GM23338 (cell line): ENCODE measurements around the gene LAGE3. TPM values are rescaled to one million over a fixed set of nuclear protein-coding genes. Genes with fewer than 3 reads are reported as not detected.

Experiments used
- CREB1 ChIP-seq: fragments of 250-450 bp; sonication (Bioruptor Pico); IDR thresholded peaks from 2 replicates; pipeline ENCODE4 v1.5.0; 2020; ENCODE audit warnings: low read depth, mild to moderate bottlenecking, moderate library complexity
- EZH2phosphoT487 ChIP-seq: fragments of 200-600 bp; sonication (generic); IDR thresholded peaks from one replicate; pipeline ENCODE4 v1.8.1; 2018; ENCODE audit warnings: antibody characterized with exemption; ENCODE audit not compliant: unreplicated experiment
- POLR2AphosphoS5 ChIP-seq: IDR thresholded peaks from 2 replicates; pipeline ENCODE4 v1.6.1; 2016; ENCODE audit warnings: antibody characterized with exemption, low read depth
- STAT1 ChIP-seq: IDR thresholded peaks from one replicate; pipeline ENCODE4 v1.6.1; 2016; ENCODE audit warnings: antibody characterized with exemption; ENCODE audit not compliant: unreplicated experiment
- ZNF114 ChIP-seq: fragments of 250-450 bp; sonication (Bioruptor Pico); IDR thresholded peaks from 2 replicates; pipeline ENCODE4 v1.5.0; 2020; ENCODE audit warnings: mild to moderate bottlenecking, moderate library complexity
- polyA plus RNA-seq: library from polyadenylated mRNA; unstranded; fragments of >200 nt; fragmentation: Nextera tagmentation; extraction: Ambion mirVana; gene quantifications from 2 replicates; pipeline ENCODE4 v1.2.1, GENCODE V29; 2016
- total RNA-seq: library from RNA; depleted of rRNA; stranded (reverse); fragments of >200 nt; shearing (Covaris generic); gene quantifications from 2 replicates; pipeline ENCODE4 v1.2.3, GENCODE V29; 2014
- TF ChIP-seq, protein P1 (sequence below): fragments of 250-450 bp; sonication (Bioruptor Pico); IDR thresholded peaks from 2 replicates; pipeline ENCODE4 v1.5.0; 2020; ENCODE audit warnings: mild to moderate bottlenecking, moderate library complexity
- TF ChIP-seq, protein P2 (sequence below): IDR thresholded peaks from one replicate; pipeline ENCODE4 v1.6.1; 2018; ENCODE audit warnings: antibody characterized with exemption; ENCODE audit not compliant: unreplicated experiment

Gene LAGE3
- total and polyA plus RNA-seq, 2 experiments from 2014 or later = 71.0 to 84.5 TPM

DNA sequence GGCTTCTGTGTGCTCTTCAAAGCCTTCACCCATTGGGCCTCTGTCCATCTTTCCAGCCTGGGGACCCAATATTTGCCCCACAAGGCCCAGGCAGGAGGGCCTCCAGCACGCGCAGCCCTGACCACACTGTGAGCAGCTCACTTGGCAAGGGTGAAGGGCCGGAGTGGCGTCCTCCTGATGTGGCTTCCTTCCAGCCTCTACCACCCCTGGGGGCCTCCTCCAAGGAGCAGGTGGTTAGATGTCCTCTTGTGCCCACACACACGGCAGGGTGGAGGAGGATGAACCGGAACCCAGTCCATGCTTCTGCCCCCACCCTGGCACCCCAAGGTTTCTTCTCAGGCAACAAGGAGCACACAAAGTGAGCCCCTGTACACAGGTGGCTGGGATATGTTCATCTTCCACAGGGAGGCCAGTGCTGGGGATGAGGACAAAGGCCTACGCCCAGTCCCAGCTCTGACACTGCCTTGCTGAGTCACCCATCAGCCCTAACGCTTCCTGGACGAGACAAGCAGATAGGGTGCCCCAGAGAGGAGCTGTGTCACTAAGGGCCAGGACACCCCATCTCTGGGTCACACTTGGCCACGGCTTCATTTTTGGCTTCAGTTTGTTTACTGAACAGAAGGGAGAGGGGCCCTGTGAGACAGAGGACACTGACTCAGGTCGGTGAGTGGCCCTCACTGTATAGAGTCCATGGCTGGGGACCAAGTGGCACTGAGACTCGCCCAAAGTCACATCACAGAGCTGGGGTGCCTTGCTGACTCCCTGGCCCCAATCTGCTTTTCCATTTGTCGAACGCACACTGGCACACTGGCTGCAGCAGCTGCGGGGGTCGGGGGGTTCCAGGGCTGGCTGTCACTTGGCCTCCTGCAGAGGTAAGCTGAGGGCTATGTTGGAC, 5.4 kb upstream of the LAGE3 start (continued):
- TF ChIP-seq, protein P1, sequence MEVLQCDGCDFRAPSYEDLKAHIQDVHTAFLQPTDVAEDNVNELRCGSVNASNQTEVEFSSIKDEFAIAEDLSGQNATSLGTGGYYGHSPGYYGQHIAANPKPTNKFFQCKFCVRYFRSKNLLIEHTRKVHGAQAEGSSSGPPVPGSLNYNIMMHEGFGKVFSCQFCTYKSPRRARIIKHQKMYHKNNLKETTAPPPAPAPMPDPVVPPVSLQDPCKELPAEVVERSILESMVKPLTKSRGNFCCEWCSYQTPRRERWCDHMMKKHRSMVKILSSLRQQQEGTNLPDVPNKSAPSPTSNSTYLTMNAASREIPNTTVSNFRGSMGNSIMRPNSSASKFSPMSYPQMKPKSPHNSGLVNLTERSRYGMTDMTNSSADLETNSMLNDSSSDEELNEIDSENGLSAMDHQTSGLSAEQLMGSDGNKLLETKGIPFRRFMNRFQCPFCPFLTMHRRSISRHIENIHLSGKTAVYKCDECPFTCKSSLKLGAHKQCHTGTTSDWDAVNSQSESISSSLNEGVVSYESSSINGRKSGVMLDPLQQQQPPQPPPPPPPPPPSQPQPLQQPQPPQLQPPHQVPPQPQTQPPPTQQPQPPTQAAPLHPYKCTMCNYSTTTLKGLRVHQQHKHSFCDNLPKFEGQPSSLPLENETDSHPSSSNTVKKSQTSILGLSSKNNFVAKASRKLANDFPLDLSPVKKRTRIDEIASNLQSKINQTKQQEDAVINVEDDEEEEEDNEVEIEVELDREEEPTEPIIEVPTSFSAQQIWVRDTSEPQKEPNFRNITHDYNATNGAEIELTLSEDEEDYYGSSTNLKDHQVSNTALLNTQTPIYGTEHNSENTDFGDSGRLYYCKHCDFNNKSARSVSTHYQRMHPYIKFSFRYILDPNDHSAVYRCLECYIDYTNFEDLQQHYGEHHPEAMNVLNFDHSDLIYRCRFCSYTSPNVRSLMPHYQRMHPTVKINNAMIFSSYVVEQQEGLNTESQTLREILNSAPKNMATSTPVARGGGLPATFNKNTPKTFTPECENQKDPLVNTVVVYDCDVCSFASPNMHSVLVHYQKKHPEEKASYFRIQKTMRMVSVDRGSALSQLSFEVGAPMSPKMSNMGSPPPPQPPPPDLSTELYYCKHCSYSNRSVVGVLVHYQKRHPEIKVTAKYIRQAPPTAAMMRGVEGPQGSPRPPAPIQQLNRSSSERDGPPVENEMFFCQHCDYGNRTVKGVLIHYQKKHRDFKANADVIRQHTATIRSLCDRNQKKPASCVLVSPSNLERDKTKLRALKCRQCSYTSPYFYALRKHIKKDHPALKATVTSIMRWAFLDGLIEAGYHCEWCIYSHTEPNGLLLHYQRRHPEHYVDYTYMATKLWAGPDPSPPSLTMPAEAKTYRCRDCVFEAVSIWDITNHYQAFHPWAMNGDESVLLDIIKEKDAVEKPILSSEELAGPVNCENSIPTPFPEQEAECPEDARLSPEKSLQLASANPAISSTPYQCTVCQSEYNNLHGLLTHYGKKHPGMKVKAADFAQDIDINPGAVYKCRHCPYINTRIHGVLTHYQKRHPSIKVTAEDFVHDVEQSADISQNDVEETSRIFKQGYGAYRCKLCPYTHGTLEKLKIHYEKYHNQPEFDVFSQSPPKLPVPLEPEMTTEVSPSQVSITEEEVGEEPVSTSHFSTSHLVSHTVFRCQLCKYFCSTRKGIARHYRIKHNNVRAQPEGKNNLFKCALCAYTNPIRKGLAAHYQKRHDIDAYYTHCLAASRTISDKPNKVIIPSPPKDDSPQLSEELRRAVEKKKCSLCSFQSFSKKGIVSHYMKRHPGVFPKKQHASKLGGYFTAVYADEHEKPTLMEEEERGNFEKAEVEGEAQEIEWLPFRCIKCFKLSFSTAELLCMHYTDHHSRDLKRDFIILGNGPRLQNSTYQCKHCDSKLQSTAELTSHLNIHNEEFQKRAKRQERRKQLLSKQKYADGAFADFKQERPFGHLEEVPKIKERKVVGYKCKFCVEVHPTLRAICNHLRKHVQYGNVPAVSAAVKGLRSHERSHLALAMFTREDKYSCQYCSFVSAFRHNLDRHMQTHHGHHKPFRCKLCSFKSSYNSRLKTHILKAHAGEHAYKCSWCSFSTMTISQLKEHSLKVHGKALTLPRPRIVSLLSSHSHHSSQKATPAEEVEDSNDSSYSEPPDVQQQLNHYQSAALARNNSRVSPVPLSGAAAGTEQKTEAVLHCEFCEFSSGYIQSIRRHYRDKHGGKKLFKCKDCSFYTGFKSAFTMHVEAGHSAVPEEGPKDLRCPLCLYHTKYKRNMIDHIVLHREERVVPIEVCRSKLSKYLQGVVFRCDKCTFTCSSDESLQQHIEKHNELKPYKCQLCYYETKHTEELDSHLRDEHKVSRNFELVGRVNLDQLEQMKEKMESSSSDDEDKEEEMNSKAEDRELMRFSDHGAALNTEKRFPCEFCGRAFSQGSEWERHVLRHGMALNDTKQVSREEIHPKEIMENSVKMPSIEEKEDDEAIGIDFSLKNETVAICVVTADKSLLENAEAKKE (CRISPR knock-in tag) = no peak
- TF ChIP-seq CREB1 (CRISPR knock-in tag) = no peak
- TF ChIP-seq EZH2phosphoT487 = no peak
- no peak for TF ChIP-seq STAT1
- TF ChIP-seq, protein P2, sequence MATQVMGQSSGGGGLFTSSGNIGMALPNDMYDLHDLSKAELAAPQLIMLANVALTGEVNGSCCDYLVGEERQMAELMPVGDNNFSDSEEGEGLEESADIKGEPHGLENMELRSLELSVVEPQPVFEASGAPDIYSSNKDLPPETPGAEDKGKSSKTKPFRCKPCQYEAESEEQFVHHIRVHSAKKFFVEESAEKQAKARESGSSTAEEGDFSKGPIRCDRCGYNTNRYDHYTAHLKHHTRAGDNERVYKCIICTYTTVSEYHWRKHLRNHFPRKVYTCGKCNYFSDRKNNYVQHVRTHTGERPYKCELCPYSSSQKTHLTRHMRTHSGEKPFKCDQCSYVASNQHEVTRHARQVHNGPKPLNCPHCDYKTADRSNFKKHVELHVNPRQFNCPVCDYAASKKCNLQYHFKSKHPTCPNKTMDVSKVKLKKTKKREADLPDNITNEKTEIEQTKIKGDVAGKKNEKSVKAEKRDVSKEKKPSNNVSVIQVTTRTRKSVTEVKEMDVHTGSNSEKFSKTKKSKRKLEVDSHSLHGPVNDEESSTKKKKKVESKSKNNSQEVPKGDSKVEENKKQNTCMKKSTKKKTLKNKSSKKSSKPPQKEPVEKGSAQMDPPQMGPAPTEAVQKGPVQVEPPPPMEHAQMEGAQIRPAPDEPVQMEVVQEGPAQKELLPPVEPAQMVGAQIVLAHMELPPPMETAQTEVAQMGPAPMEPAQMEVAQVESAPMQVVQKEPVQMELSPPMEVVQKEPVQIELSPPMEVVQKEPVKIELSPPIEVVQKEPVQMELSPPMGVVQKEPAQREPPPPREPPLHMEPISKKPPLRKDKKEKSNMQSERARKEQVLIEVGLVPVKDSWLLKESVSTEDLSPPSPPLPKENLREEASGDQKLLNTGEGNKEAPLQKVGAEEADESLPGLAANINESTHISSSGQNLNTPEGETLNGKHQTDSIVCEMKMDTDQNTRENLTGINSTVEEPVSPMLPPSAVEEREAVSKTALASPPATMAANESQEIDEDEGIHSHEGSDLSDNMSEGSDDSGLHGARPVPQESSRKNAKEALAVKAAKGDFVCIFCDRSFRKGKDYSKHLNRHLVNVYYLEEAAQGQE = no peak
- TF ChIP-seq POLR2AphosphoS5 = no peak
- TF ChIP-seq ZNF114 (CRISPR knock-in tag) = no peak
